Common myeloid progenitor, CD34-positive (primary cell): ENCODE data around the gene DBNL.

ENCODE experiments used
- CTCF ChIA-PET: fragments of 350-600 bp; sonication (Branson Sonifier 250); formaldehyde crosslinking; loops from one replicate; lab custom pipeline; 2021; ENCODE audit warnings: antibody characterized with exemption; lab: Charles Lee
- POLR2A ChIA-PET: fragments of 350-600 bp; sonication (Branson Sonifier 250); formaldehyde crosslinking; loops from one replicate; lab custom pipeline; 2021; ENCODE audit warnings: antibody characterized with exemption; lab: Charles Lee
- DNase-seq, 3 donors: peaks; one replicate each; pipeline versions ENCODE4 v3.0.0 to v3.0.0-alpha.2; 2013
- H3K27ac ChIP-seq, 2 experiments: 1 replicate in 1 of 2; 2 replicates in 1 of 2; pipeline ENCODE4 v1.7.0; 2013; ENCODE audit warnings: inconsistent platforms in 2 of 2, low read length in 2 of 2, mild to moderate bottlenecking in 2 of 2, low read depth in 1 of 2, moderate library complexity in 1 of 2; ENCODE audit not compliant: severe bottlenecking in 2 of 2, insufficient read depth in 1 of 2, poor library complexity in 1 of 2
- H3K27me3 ChIP-seq, 5 experiments: replicated peaks in 2 of 5; 1 replicate in 3 of 5; 2 replicates in 2 of 5; pipeline versions ENCODE4 v1.6.1 to v1.7.0; 2013; ENCODE audit warnings: low read length in 4 of 5, mild to moderate bottlenecking in 2 of 5, moderate library complexity in 2 of 5, inconsistent platforms in 1 of 5; ENCODE audit not compliant: insufficient read depth in 5 of 5, control insufficient read depth in 4 of 5
- H3K36me3 ChIP-seq, 4 experiments: 1 replicate in 2 of 4; 2 replicates in 2 of 4; pipeline versions ENCODE4 v1.6.1 to v1.7.0; 2013; ENCODE audit warnings: low read length in 3 of 4, control low read depth in 1 of 4, mild to moderate bottlenecking in 1 of 4; ENCODE audit not compliant: control insufficient read depth in 4 of 4, insufficient read depth in 4 of 4
- H3K4me1 ChIP-seq, 4 experiments: 1 replicate in 3 of 4; 2 replicates in 1 of 4; pipeline versions ENCODE4 v1.6.1 to v1.7.1; 2013; ENCODE audit warnings: low read length in 3 of 4, mild to moderate bottlenecking in 3 of 4, control low read depth in 1 of 4, inconsistent platforms in 1 of 4, moderate library complexity in 1 of 4; ENCODE audit not compliant: control insufficient read depth in 4 of 4, insufficient read depth in 4 of 4; ENCODE audit errors: control extremely low read depth in 1 of 4
- H3K4me3 ChIP-seq, 7 experiments: 1 replicate in 4 of 7; 2 replicates in 3 of 7; pipeline versions ENCODE4 v1.5.1 to v1.7.0; 2013; ENCODE audit warnings: mild to moderate bottlenecking in 7 of 7, low read length in 6 of 7, moderate library complexity in 6 of 7, inconsistent platforms in 2 of 7, low read depth in 2 of 7, control low read depth in 1 of 7; ENCODE audit not compliant: insufficient read depth in 4 of 7, control insufficient read depth in 1 of 7; ENCODE audit errors: extremely low read depth in 1 of 7
- H3K9me3 ChIP-seq, 5 experiments: 1 replicate in 4 of 5; 2 replicates in 1 of 5; pipeline versions ENCODE4 v1.6.1 to v1.7.1; 2013; ENCODE audit warnings: low read length in 4 of 5, mild to moderate bottlenecking in 2 of 5, inconsistent platforms in 1 of 5, low read depth in 1 of 5, moderate library complexity in 1 of 5; ENCODE audit not compliant: control insufficient read depth in 4 of 5, insufficient read depth in 2 of 5; ENCODE audit errors: control extremely low read depth in 1 of 5
- WGBS: methylation state at CpG from one replicate; pipeline ENCODE4 v1.1.5; 2013; ENCODE audit not compliant: insufficient coverage; 5-methylcytosine and 5-hydroxymethylcytosine counted together

The DBNL gene

GRCh38 chr7:44073664-44074348 is 29.3 kb downstream of the DBNL start:
- Histone ChIP-seq H3K27ac (peak overlapping the region; percentile 75 to 90), H3K4me1 (peaks cover 0 to 23% (median 19%) of the 10 kb centered on the region in 4 experiments), H3K9me3 (no peaks in the 10 kb centered on the region), H3K36me3 (peaks cover 5 to 63% (median 38%) of the 10 kb centered on the region in 4 experiments), H3K4me3 (peak overlapping the region in 3 of 7 experiments; percentile 39 to 68 (median 46)), H3K27me3 (no peaks in the 10 kb centered on the region)
- WGBS: 45% methylated on average over 21 of the region's 26 CpGs
- DNase-seq: peak; percentile 89 to 96 (median 96)
- POLR2A ChIA-PET: interaction anchor here (1.1 kb wide), 1 partner anchor 50 kb away, joined by 3 read pairs; no protein-coding TSS in a partner anchor
- CTCF ChIA-PET: interaction anchor here (0.5 to 1.7 kb wide), 3 partner anchors 12 to 31 kb away, joined by 3 to 5 read pairs (median 4); partner anchors contain the start of gene AEBP1

DNA sequence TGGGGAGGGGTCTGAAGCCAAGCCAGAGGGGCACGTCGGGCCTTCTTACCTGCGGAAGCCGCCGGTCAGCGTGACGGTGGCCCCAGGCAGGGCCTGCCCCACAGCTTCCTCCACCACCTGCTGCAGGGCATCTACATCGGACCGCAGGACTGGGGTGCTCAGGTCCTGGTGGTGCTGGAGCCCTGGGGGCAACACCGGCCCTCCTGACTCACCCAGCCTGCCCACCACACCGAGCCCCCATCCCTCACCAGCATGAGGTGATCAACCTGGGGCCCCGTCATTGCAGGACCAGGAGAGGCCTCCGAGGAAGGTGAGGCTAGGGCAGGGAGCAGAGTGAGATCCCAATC is 29.8 kb downstream of the DBNL start:
- Histone ChIP-seq H3K9me3 (no peaks in the 10 kb centered on the region), H3K4me1 (peaks cover 0 to 23% (median 19%) of the 10 kb centered on the region in 4 experiments), H3K36me3 (peaks cover 5 to 68% (median 42%) of the 10 kb centered on the region in 4 experiments), H3K27me3 (no peaks in the 10 kb centered on the region), H3K4me3 (peak overlapping the region in 3 of 7 experiments; percentile 39 to 68 (median 46)), H3K27ac (peak overlapping the region; percentile 75 to 90)
- POLR2A ChIA-PET: interaction anchor here (1.1 kb wide), 1 partner anchor 50 kb away, joined by 3 read pairs; no protein-coding TSS in a partner anchor
- WGBS: 29% methylated on average over 13 of the region's 13 CpGs
- DNase-seq: no peak
- CTCF ChIA-PET: interaction anchor here (0.5 to 1.7 kb wide), 3 partner anchors 13 to 30 kb away, joined by 3 to 5 read pairs (median 4); partner anchors contain the start of gene AEBP1

GRCh38 chr7:44075296-44076075 is 31.0 kb downstream of the DBNL start:
- H3K4me1 ChIP-seq: peaks cover 0 to 23% (median 19%) of the 10 kb centered on the region in 4 experiments

DNA sequence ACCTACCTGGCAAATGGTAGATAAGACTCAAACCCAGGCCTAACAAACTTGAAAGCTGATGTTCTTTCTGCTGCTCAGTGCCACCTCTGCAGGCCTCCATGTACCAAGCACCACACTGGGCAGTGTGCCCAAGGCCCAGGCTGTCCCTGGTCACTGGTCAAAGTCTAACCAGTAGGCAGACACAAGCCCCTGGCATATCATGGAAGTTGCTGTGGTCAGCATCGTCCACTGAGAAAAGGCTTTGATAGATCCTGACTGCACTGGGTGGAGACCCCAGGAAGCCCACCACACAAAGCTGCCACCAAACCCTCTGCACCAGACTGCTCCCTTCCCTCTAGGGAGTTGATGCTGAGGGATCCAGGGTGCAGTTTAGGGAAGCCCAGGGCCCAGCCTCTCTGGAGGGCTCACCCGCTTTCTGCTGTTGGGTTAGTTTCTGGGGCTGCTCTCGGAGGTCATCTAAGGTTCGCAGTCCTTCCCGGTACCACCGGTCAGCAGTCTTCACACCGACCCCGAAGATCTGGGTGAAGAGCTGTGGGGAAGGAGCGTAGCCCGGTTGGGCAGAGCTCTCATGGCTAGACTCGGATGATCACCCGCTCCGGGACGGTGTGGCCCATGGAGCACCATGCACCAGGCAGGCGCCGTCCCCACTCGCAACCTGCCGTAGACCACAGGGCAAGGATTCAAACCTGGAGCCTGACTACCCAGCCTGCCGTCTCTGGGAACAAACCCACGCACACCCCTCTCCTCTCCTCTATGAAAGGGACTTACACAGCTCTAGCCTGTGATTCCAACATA is 31.8 kb downstream of the DBNL start:
- no peak for DNase-seq
- no peak overlapping the region for H3K4me3 ChIP-seq
- no peaks in the 10 kb centered on the region for H3K27me3 ChIP-seq
- peaks cover 5 to 85% (median 49%) of the 10 kb centered on the region in 4 experiments for H3K36me3 ChIP-seq
- H3K4me1 ChIP-seq: peaks cover 3 to 29% (median 25%) of the 10 kb centered on the region in 4 experiments
- 97% methylated on average over 14 of the region's 20 CpGs for WGBS
- H3K9me3 ChIP-seq: no peaks in the 10 kb centered on the region
- POLR2A ChIA-PET: no interaction called here
- CTCF ChIA-PET: interaction anchor here (1.4 to 1.7 kb wide), 3 partner anchors 10 to 62 kb away, joined by 4 to 5 read pairs (median 5); no protein-coding TSS in a partner anchor
- peak overlapping the region in 1 of 2 experiments; percentile 9 for H3K27ac ChIP-seq

More at GRCh38 chr7:44075296-44076075, 31.0 kb downstream of the DBNL start:
- 97% methylated on average over 15 of the region's 17 CpGs for WGBS
- ChIA-PET CTCF (interaction anchor here (0.8 to 1.7 kb wide), 5 partner anchors 8 to 63 kb away, joined by 3 to 5 read pairs (median 4); no protein-coding TSS in a partner anchor), POLR2A (no interaction called here)
- Histone ChIP-seq H3K36me3 (peaks cover 5 to 79% (median 48%) of the 10 kb centered on the region in 4 experiments), H3K27ac (peak overlapping the region in 1 of 2 experiments; percentile 9), H3K9me3 (no peaks in the 10 kb centered on the region), H3K27me3 (no peaks in the 10 kb centered on the region), H3K4me3 (no peak overlapping the region)
- no peak for DNase-seq

GRCh38 chr7:44077061-44077460 is 32.6 kb downstream of the DBNL start:
- no CpG with 5 or more reads among the region's 9 CpGs for WGBS
- no peak for DNase-seq
- no peak overlapping the region for H3K4me3 ChIP-seq
- H3K9me3 ChIP-seq: no peaks in the 10 kb centered on the region
- ChIA-PET CTCF (interaction anchor here (1.5 kb wide), 1 partner anchor 11 kb away, joined by 5 read pairs; no protein-coding TSS in a partner anchor), POLR2A (no interaction called here)
- H3K27me3 ChIP-seq: no peaks in the 10 kb centered on the region
- peaks cover 5 to 81% (median 49%) of the 10 kb centered on the region in 4 experiments for H3K36me3 ChIP-seq
- H3K27ac ChIP-seq: no peak overlapping the region
- H3K4me1 ChIP-seq: peaks cover 3 to 35% (median 30%) of the 10 kb centered on the region in 4 experiments

DNA sequence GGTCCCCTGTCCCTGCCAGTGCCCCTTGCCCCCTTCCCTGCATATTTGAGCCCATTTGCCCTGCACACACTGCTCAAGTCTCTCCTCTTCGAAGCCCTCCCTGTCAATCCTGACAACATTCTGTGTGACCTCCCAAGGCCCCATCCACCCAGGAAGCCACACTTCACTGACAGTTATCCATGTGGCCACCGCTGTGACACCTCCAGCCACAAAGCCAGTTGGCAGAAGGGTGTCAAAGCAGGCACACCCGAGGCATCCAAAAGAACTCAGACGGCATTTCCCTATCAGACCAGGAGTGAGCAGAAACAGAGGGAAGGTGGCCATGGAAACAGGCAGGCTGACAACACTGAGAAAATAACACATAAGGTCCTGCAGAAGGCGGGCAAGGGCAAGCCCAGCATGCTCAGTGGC is 33.2 kb downstream of the DBNL start:
- POLR2A ChIA-PET: no interaction called here
- H3K27ac ChIP-seq: no peak overlapping the region
- peaks cover 5 to 76% (median 49%) of the 10 kb centered on the region in 4 experiments for H3K36me3 ChIP-seq

More for the DNA sequence above, 33.2 kb downstream of the DBNL start:
- Histone ChIP-seq H3K4me1 (peaks cover 3 to 31% (median 27%) of the 10 kb centered on the region in 4 experiments), H3K4me3 (no peak overlapping the region), H3K9me3 (no peaks in the 10 kb centered on the region), H3K27me3 (no peaks in the 10 kb centered on the region)
- no peak for DNase-seq
- CTCF ChIA-PET: interaction anchor here (0.9 kb wide), 1 partner anchor 13 kb away, joined by 3 read pairs; no protein-coding TSS in a partner anchor
- WGBS: 93% methylated on average over 4 of the region's 5 CpGs
